GM12864 (cell line): ENCODE measurements around the gene RAD51AP1.

Experiments used
- DNase-seq: peaks from one replicate; pipeline ENCODE4 v3.0.0-alpha.2; 2011; ENCODE audit warnings: low read depth
- H3K4me3 ChIP-seq: 2 replicates; pipeline ENCODE4 v1.5.1; 2011; ENCODE audit warnings: mild to moderate bottlenecking, low read depth, low read length, control low read depth
- TF ChIP-seq, protein P1 (sequence below): IDR thresholded peaks from 2 replicates; pipeline ENCODE4 v1.5.1; 2011; ENCODE audit warnings: low read depth, mild to moderate bottlenecking, moderate library complexity, low read length, control low read depth, inconsistent platforms; ENCODE audit errors: missing control alignments

The RAD51AP1 gene, protein sequence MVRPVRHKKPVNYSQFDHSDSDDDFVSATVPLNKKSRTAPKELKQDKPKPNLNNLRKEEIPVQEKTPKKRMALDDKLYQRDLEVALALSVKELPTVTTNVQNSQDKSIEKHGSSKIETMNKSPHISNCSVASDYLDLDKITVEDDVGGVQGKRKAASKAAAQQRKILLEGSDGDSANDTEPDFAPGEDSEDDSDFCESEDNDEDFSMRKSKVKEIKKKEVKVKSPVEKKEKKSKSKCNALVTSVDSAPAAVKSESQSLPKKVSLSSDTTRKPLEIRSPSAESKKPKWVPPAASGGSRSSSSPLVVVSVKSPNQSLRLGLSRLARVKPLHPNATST

DNA sequence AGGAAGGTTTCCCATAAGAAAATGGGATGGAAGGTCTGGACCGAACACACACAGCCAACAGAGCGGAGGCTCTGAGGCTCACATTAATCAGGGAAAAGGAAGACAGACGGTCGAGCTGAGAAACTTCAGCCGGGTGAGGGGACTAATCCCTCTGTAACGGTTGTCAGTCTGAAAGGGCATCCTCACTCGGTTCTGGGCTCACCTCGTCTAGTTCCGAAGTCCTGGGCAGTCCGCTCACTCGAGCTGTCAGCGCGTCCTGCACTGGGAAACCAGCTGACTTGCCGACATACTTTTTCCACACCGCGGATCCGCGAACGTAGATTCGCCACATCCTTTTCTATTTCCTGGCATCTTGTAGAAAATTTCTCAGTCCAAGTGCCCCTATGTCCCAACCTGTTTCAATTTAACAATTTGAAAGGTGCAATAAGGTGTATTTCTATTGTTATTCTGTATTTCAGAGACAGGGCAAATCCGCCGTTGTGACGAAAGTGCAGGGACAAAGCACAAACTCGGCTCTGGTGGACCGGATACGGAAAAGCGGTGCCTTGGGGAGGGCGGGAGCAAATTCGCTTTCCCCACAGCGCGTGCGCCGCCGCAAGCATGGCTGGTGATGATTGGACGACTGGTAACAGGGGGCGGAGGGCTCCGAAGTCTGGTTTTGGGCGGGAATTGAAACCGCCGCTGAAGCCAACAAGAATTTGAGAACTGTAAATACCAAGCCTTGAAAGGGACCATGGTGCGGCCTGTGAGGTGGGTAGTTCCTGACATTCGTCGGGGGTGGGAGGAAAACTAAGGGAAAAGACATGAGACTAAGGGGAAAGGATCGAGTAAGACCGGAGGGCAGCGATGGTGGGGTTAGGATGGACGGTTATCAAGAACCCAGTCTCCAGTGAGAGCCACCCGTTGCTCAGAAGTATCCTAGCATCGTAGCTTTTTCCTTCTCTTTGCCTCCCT lies at the start of gene RAD51AP1:
Gene RAD51AP1, plus strand, starts transcription at position 684 of the 954 bp plus-strand sequence. Its CDS starts 50 bp downstream, at position 734.
- H3K4me3 ChIP-seq: peak within 1 kb of the TSS; percentile 98
- TF ChIP-seq, protein P1, sequence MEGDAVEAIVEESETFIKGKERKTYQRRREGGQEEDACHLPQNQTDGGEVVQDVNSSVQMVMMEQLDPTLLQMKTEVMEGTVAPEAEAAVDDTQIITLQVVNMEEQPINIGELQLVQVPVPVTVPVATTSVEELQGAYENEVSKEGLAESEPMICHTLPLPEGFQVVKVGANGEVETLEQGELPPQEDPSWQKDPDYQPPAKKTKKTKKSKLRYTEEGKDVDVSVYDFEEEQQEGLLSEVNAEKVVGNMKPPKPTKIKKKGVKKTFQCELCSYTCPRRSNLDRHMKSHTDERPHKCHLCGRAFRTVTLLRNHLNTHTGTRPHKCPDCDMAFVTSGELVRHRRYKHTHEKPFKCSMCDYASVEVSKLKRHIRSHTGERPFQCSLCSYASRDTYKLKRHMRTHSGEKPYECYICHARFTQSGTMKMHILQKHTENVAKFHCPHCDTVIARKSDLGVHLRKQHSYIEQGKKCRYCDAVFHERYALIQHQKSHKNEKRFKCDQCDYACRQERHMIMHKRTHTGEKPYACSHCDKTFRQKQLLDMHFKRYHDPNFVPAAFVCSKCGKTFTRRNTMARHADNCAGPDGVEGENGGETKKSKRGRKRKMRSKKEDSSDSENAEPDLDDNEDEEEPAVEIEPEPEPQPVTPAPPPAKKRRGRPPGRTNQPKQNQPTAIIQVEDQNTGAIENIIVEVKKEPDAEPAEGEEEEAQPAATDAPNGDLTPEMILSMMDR: no peak
- peak; percentile 96 for DNase-seq

DNA sequence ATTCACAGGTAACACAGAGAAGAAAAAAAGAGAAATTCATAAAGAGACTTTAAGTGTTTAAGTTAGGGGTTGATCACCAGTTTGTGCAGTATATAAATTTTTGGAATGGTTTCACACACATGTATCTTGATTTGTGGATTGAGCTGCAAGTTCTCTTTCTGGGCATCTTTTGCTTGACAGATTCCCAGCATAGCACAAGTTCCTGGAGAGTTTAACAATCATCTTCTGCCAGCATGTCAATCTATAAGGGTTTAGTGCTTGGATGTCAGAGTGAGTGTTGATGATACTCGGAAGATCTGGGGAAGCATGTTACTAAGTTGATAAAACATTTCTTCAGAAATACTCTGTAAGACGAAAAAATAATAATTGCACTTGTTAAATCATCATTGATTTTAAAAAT lies 49.1 kb upstream of the RAD51AP1 start:
- TF ChIP-seq, protein P1: no peak
- H3K4me3 ChIP-seq: no peak overlapping the region
- DNase-seq: no peak

DNA sequence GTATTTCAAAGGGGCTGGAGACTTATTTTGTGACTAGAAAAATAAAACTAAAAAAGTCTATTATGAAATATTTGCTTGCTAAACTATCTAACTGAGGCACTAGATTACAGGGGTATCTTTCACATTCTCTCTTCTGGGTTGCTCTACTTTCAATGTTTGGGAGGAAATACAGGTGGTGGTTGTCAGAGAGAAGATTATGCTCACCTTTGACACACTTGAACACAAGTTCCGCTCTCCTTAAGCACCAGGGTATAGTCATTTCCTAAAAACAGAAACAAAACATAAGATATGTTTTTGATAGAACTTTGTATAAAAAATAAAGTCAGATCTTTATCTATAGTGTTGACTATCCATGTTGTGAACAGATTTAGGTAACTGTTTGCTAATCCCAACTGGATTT lies 47.7 kb upstream of the RAD51AP1 start:
- no peak overlapping the region for H3K4me3 ChIP-seq
- TF ChIP-seq, protein P1: no peak
- no peak for DNase-seq

DNA sequence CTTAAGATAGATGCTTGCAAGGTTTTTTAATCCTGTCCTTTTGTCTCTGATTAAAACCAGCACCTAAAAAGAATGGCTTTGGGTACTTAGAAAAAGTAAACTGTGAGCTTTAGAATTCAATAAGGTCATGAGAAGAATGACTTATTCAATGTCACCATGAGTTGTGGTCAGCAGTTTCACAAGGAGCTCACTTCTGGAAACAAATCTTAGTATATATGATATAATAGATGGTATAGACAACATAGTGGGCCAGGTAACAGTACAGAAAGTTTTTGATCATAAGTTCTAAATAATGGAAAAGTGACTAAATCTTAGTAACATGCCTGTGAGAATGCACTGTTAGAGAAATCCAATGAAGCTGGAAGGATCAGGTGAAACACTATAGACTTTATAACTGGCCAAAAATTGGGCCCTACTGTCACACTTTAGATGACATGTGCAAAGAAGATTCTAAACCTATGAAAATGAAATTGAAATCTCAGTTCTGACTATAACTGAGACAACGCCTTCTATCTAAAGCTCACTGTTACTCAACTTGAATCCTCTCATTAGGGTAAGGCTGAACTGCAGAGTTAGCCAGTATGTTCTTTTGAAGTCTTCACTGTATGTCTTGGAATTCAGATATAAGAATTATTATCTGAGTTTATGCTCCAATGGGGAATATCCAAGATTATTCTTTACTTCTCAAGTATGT lies 42.4 kb upstream of the RAD51AP1 start:
- DNase-seq: peak; percentile 31
- no peak overlapping the region for H3K4me3 ChIP-seq
- TF ChIP-seq, protein P1: no peak

DNA sequence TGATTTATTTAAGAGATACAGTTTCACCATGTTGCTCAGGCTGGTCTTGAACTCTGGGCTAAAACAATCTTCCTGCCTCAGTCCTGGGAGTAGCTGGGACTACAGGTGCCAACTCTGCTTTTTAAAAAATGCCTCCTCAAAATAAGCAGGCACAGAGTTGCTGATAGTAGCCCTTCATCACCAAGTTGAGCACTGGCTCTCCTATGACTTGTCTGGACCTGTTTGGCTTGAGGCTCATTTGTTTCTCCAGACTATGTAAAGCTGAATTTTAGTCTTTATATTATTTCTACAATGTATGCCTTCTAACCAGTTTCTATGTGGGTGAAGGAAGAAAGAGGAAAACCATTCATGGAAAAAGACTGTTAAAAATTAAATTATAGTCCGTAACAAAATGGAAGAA lies 39.5 kb upstream of the RAD51AP1 start:
- no peak for DNase-seq
- TF ChIP-seq, protein P1: no peak
- H3K4me3 ChIP-seq: no peak overlapping the region

DNA sequence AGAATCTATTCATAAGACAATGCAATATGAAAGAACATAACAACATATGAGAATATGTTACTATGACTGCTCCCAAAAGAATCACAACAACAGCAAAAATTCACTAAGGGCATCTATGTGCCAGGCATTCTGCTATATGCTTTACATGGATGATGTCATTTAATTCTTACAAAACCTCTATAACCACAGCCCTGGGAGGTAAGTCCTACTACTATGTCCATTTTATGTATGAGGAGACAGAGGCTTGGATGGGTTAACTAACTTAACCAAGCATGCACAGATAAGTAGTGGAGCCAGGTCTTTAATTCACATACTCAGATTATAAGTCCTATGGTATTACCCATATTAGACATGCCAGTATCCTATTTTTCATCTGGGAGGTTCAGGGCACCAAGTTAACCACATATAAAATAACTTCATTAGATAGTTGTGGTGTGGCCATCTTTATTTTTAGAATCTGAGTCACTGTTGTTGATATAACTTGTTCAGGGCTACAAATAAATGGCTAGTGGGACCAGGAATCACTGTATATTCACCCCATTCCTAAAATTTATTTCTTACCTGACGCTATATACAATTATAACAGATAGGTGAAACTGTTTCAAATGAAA lies 33.2 kb upstream of the RAD51AP1 start:
- no peak overlapping the region for H3K4me3 ChIP-seq
- no peak for DNase-seq
- TF ChIP-seq, protein P1: no peak
